K562 (cell line): ENCODE results near the gene CGN. TPM values are rescaled to one million over a fixed set of nuclear protein-coding genes. Genes with fewer than 3 reads are reported as not detected.

Experiments used
- CREB1 ChIP-seq, 2 experiments: sonication (generic) in 1 of 2; formaldehyde crosslinking in 1 of 2; IDR thresholded peaks; 2 replicates each; pipeline versions ENCODE4 v1.6.1 to v1.8.0; 2012 to 2022; ENCODE audit warnings: inconsistent platforms in 1 of 2, mild to moderate bottlenecking in 1 of 2, missing genetic modification reagents in 1 of 2, moderate library complexity in 1 of 2
- MYBL2 ChIP-seq, 2 experiments: fragments of 450-650 bp in 1 of 2; sonication (generic) in 1 of 2; formaldehyde crosslinking in 1 of 2; IDR thresholded peaks; 2 replicates each; pipeline versions ENCODE4 v1.6.1 to v1.8.1; 2017 to 2022; ENCODE audit warnings: borderline replicate concordance in 1 of 2, inconsistent platforms in 1 of 2, low read depth in 1 of 2, mild to moderate bottlenecking in 1 of 2, missing genetic modification reagents in 1 of 2, moderate library complexity in 1 of 2
- RBM34 ChIP-seq: fragments of 200-400 bp; formaldehyde crosslinking; IDR thresholded peaks from 2 replicates; pipeline ENCODE4 v1.6.1; 2018; ENCODE audit warnings: low read length, borderline replicate concordance; ENCODE audit not compliant: insufficient read depth
- SIN3A ChIP-seq, 2 experiments: fragments of 150-350 bp in 1 of 2; IDR thresholded peaks; 2 replicates each; pipeline ENCODE4 v1.6.1; 2011 to 2016; ENCODE audit warnings: borderline replicate concordance in 2 of 2, low read depth in 2 of 2, low read length in 2 of 2, mild to moderate bottlenecking in 2 of 2, moderate library complexity in 2 of 2; ENCODE audit not compliant: control insufficient read depth in 1 of 2
- SRSF3 ChIP-seq: fragments of 200-400 bp; formaldehyde crosslinking; IDR thresholded peaks from 2 replicates; pipeline ENCODE4 v1.6.1; 2016; ENCODE audit warnings: mild to moderate bottlenecking, low read length, moderate library complexity; ENCODE audit not compliant: insufficient read depth
- ZKSCAN3 ChIP-seq: fragments of 250-450 bp; sonication (Bioruptor Pico); IDR thresholded peaks from 2 replicates; pipeline ENCODE4 v1.4.0; 2020
- ZNF41 ChIP-seq: fragments of 250-450 bp; sonication (Bioruptor Pico); conservative IDR thresholded peaks from 2 replicates; pipeline ENCODE4 v1.4.0; 2020; ENCODE audit warnings: mild to moderate bottlenecking
- polyA plus RNA-seq, 8 experiments: library from polyadenylated mRNA; depleted of rRNA in 4 of 8; stranded (reverse) in 5 of 8; unstranded in 3 of 8; fragments of >200 nt; fragmentation: Nextera tagmentation in 2 of 8; fragmentation: Illumina TruSeq in 1 of 8; extraction: Ambion mirVana in 2 of 8; extraction: Trizol in 1 of 8; gene quantifications; 2 replicates each; pipeline versions ENCODE4 v1.2.1 to v1.2.3, GENCODE V29; 2011 to 2014; ENCODE audit warnings: inconsistent platforms in 1 of 8, missing spikeins in 1 of 8
- total RNA-seq, 7 experiments: library from RNA; depleted of rRNA in 6 of 7; stranded (reverse); fragments of >200 nt in 6 of 7; fragmentation: Illumina TruSeq in 2 of 7; extraction: Trizol in 2 of 7; gene quantifications; 2 replicates each; pipeline versions ENCODE4 v1.2.1 to v1.2.3, GENCODE V29; 2011 to 2021; ENCODE audit warnings: low replicate concordance in 1 of 7
- TF ChIP-seq, protein P1 (sequence below): sonication (generic); formaldehyde crosslinking; IDR thresholded peaks from 2 replicates; pipeline ENCODE4 v1.8.0; 2022; ENCODE audit warnings: mild to moderate bottlenecking, missing genetic modification reagents
- TF ChIP-seq, protein P2 (sequence below): fragments of 250-450 bp; sonication (Bioruptor Pico); IDR thresholded peaks from 2 replicates; pipeline ENCODE4 v1.8.0; 2022; ENCODE audit warnings: inconsistent platforms, mild to moderate bottlenecking, moderate library complexity, borderline replicate concordance
- TF ChIP-seq, protein P3 (sequence below): sonication (generic); formaldehyde crosslinking; IDR thresholded peaks from 2 replicates; pipeline ENCODE4 v1.4.0; 2020; ENCODE audit warnings: mild to moderate bottlenecking, missing genetic modification reagents
- TF ChIP-seq, protein P4 (sequence below): fragments of 250-450 bp; sonication (Bioruptor Pico); IDR thresholded peaks from 2 replicates; pipeline ENCODE4 v1.5.0; 2021
- TF ChIP-seq, protein P5 (sequence below): fragments of 450-650 bp; IDR thresholded peaks from 2 replicates; pipeline ENCODE4 v1.6.1; 2017; ENCODE audit warnings: mild to moderate bottlenecking, moderate library complexity
- TF ChIP-seq, protein P6 (sequence below): sonication (generic); IDR thresholded peaks from 2 replicates; pipeline ENCODE4 v1.6.1; 2016
- TF ChIP-seq, protein P7 (sequence below): fragments of 450-650 bp; IDR thresholded peaks from 2 replicates; pipeline ENCODE4 v1.7.0; 2016; ENCODE audit warnings: borderline replicate concordance

The CGN gene
- total and polyA plus RNA-seq, 9 of the 15 experiments (the other 6 are each of a cell fraction or from before 2014, with no cell fraction given), result 0.03 to 1.4 (median 0.14) TPM; not detected in 2

DNA sequence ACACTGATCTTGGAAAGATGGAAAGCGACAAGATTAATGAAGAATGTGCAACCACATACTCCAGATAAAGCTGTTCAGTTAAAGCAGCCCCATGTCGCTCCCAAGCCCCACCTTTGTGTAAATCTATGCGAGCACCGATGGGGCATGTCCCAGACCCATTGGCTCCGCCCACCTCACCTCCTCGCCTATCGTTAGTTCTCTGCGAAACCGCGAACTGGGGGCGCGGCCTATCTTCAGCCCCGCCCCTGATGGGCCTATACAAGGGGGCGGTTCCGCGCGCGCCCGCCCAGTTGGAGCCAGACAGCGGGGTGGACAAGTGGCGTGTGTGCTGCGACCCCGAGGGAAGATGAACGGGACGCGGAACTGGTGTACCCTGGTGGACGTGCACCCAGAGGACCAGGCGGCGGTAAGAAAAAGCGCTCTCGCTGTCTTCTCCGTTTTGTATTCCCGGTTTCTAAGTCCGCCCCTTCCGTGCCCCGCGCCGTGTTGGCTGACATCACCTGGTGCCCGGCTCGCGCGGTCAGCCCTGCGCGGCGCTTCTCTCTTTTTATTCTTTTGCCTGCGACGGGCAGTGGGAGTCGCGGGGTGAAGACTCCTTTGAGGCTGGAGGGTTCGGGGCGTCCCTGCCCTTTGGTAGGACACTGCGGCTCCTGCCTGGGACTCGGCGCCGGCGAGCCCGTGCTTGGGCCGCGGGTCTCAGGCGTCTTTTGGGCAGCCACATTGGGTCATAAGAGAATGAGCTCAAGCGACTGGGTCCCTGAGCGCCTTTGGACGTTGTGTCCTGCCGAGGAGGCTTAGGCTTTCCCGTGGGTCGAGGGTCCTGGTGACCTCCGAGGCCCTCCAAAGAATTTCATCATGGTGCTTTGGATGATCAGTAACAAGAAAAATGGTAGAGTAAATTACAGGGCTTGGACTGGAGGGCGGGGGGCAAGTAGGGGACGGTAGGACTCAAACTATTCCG is 29.1 kb downstream of the CGN start, which contains the start of gene TUFT1 (continued):
- TF ChIP-seq, protein P1, sequence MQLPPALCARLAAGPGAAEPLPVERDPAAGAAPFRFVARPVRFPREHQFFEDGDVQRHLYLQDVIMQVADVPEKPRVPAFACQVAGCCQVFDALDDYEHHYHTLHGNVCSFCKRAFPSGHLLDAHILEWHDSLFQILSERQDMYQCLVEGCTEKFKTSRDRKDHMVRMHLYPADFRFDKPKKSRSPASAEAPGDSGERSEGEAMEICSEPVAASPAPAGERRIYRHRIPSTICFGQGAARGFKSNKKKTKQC (CRISPR knock-in tag), result peak; percentile 70
- TF ChIP-seq, protein P2, sequence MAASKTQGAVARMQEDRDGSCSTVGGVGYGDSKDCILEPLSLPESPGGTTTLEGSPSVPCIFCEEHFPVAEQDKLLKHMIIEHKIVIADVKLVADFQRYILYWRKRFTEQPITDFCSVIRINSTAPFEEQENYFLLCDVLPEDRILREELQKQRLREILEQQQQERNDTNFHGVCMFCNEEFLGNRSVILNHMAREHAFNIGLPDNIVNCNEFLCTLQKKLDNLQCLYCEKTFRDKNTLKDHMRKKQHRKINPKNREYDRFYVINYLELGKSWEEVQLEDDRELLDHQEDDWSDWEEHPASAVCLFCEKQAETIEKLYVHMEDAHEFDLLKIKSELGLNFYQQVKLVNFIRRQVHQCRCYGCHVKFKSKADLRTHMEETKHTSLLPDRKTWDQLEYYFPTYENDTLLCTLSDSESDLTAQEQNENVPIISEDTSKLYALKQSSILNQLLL (CRISPR knock-in tag), result no peak
- no peak for TF ChIP-seq ZNF41 (CRISPR knock-in tag)
- TF ChIP-seq, protein P3, sequence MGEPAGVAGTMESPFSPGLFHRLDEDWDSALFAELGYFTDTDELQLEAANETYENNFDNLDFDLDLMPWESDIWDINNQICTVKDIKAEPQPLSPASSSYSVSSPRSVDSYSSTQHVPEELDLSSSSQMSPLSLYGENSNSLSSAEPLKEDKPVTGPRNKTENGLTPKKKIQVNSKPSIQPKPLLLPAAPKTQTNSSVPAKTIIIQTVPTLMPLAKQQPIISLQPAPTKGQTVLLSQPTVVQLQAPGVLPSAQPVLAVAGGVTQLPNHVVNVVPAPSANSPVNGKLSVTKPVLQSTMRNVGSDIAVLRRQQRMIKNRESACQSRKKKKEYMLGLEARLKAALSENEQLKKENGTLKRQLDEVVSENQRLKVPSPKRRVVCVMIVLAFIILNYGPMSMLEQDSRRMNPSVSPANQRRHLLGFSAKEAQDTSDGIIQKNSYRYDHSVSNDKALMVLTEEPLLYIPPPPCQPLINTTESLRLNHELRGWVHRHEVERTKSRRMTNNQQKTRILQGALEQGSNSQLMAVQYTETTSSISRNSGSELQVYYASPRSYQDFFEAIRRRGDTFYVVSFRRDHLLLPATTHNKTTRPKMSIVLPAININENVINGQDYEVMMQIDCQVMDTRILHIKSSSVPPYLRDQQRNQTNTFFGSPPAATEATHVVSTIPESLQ (CRISPR knock-in tag), result no peak
- TF ChIP-seq, protein P4, sequence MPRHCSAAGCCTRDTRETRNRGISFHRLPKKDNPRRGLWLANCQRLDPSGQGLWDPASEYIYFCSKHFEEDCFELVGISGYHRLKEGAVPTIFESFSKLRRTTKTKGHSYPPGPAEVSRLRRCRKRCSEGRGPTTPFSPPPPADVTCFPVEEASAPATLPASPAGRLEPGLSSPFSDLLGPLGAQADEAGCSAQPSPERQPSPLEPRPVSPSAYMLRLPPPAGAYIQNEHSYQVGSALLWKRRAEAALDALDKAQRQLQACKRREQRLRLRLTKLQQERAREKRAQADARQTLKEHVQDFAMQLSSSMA, result no peak
- no peak for TF ChIP-seq ZKSCAN3 (CRISPR knock-in tag)
- TF ChIP-seq MYBL2 (IDR thresholded peaks at IDR 0.05; ENCODE audit: low read depth), result no peak
- TF ChIP-seq MYBL2 (CRISPR knock-in tag; IDR thresholded peaks at IDR 0.05; ENCODE audit: borderline replicate concordance), result no peak
- 0 out of 4 replicates have a peak, but pooled peaks of 1 of the 2 experiments have one; percentile 57 for TF ChIP-seq SIN3A (IDR thresholded peaks at IDR 0.05; ENCODE audit: borderline replicate concordance in 2 of 2, control insufficient read depth in 1 of 2, low read depth in 2 of 2, low read length in 2 of 2)
- TF ChIP-seq RBM34, result no peak
- TF ChIP-seq SRSF3, result no peak
- TF ChIP-seq, protein P5, sequence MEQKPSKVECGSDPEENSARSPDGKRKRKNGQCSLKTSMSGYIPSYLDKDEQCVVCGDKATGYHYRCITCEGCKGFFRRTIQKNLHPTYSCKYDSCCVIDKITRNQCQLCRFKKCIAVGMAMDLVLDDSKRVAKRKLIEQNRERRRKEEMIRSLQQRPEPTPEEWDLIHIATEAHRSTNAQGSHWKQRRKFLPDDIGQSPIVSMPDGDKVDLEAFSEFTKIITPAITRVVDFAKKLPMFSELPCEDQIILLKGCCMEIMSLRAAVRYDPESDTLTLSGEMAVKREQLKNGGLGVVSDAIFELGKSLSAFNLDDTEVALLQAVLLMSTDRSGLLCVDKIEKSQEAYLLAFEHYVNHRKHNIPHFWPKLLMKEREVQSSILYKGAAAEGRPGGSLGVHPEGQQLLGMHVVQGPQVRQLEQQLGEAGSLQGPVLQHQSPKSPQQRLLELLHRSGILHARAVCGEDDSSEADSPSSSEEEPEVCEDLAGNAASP, result no peak
- TF ChIP-seq, protein P6, sequence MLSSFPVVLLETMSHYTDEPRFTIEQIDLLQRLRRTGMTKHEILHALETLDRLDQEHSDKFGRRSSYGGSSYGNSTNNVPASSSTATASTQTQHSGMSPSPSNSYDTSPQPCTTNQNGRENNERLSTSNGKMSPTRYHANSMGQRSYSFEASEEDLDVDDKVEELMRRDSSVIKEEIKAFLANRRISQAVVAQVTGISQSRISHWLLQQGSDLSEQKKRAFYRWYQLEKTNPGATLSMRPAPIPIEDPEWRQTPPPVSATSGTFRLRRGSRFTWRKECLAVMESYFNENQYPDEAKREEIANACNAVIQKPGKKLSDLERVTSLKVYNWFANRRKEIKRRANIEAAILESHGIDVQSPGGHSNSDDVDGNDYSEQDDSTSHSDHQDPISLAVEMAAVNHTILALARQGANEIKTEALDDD, result no peak
- TF ChIP-seq, protein P7, sequence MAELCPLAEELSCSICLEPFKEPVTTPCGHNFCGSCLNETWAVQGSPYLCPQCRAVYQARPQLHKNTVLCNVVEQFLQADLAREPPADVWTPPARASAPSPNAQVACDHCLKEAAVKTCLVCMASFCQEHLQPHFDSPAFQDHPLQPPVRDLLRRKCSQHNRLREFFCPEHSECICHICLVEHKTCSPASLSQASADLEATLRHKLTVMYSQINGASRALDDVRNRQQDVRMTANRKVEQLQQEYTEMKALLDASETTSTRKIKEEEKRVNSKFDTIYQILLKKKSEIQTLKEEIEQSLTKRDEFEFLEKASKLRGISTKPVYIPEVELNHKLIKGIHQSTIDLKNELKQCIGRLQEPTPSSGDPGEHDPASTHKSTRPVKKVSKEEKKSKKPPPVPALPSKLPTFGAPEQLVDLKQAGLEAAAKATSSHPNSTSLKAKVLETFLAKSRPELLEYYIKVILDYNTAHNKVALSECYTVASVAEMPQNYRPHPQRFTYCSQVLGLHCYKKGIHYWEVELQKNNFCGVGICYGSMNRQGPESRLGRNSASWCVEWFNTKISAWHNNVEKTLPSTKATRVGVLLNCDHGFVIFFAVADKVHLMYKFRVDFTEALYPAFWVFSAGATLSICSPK, result no peak
- TF ChIP-seq CREB1 (IDR thresholded peaks at IDR 0.05), result no peak
- TF ChIP-seq CREB1 (CRISPR knock-in tag; IDR thresholded peaks at IDR 0.05), result peak; percentile 44
